GM21381 (cell line): ENCODE data around the gene USE1.

ENCODE experiments used
- ATAC-seq: cut with Tn5 transposase; IDR thresholded peaks from one replicate; pipeline ENCODE4 v1.9.1; 2021; ENCODE audit warnings: mild to moderate bottlenecking, moderate library complexity; ENCODE audit not compliant: unreplicated experiment

Gene USE1

DNA sequence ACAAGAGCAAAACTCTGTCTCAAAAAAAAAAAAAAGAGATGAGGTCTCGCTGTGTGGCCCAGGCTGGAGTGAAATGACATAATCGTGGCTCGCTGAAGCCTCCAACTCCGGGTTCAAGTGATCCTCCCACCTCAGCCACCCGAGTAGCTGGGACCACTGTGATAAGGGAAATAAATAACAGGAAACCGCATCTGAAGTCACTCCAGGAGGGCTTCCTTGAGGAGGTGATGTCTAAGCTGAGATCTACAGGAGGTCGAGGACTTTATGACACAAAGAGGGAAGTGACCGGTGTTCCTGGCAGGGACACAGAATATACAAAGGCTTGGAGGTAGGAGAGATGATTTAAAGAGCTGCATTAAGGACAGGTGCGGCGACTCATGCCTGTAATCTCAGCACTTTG is 39.5 kb downstream of the USE1 start:
- no peak for ATAC-seq

DNA sequence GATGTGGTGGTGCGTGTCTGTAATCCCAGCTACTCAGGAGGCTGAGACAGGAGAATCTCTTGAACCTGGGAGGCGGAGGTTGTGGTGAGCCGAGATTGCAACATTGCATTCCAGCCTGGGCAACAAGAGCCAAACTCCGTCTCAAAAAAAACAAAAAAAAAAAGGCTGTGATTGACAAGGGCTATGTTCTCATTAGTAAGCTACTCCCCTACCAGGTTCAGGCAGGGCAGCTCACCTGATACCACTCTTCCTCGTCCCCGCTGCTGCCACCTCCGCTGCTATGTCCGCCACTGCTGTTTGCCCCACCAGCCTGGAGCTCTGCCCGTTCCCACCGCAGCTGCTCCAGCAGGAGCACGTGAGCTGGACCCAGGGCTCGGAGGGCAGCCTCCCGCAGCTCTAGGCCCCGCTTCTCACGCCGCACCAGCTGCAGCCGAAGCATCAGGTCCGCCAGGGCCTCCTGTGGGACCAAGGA is 40.0 kb downstream of the USE1 start:
- no peak for ATAC-seq

DNA sequence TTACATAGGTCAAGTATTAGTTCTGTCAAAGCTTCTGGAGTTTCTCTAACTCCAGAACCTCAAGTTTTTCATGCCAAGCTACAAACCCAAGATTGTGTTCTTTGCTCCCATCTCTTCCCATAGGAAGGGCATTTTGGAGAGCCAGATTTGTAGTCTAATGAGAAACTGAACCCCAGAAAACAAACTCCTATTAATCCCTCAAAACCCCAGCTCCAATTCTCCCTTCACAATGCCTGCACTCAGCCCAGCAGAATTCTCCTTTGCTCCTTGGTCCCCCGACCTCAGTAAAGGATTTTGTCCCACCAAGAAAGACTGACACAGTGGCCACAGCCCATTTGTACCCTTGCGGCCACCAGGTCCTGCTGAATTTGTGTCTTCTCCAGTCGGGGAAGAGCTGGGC is 41.0 kb downstream of the USE1 start:
- ATAC-seq = no peak

DNA sequence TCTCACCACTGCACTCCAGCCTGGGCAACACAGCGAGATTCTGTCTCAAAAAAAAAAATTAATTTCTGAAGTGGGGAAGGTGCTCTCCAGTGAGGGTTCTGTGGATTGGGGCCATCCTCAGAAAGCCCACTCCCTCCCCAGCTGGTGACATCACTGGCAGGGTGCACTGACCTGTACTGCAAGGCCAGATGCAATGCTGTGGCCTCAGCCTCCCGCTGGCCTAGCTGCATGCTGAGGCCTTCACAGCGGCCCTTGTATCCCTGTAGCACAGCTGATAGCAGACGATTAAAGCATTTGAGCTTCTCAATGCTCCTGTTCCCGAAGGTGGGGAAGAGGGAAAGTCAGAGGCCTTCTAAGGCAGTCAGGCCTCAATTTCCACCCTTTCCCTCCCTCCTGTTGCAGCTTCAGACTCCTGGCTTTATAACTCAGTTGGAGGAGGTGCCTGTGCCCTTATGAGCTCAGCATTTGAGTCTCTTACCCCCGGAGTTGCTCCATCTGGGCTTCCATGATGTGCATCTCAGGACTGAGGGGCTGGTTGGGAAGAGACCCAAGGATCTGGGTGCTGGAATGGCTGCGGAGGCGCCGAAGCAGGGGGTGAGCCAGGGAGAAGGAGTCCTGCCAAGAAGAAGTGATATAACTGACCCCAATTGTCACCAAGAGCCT is 44.1 kb downstream of the USE1 start:
- no peak for ATAC-seq

DNA sequence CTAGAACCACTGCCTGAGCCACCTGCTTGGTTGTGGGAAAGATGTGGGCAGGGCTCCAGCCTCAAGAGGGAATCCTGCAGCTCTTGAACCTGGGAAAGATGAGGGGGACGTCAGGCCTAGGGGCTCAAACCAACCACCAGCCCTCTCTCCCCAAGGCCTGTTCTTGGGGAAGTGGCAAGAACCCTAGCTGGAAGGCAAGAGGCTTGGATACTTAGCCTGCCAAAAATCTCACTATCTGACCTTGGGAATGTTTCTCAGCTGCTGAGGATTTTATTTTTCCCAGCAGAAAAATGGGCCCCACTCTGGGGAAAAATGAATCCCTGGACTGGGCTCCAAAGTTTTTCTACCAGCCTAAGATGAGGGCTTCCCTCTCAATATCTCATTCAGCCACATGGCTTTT is 44.8 kb downstream of the USE1 start:
- ATAC-seq = no peak

DNA sequence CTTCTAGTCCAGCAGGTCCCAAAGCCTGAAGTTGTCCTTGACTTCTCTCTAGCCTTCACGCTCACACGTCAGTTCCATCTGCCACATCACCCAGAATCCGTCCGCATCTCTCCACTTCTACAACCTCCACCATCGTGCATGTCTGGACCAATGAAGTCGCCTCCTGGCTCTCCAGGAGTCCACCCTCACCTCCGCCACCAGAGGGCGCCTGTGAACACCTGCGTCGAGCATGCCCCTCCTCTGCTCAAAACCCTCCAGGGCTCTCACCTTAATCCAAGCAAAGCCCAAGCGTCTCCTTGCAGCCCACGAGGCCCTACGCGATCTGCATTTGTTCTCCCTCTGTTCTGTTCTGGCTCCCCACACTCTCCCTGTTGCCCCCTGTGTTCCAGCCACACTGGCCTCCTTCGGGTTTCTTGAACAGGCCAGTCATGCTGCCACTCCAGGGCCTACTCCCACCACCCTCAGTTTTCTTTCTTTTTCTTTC is 45.7 kb downstream of the USE1 start:
- peak; percentile 78 for ATAC-seq

DNA sequence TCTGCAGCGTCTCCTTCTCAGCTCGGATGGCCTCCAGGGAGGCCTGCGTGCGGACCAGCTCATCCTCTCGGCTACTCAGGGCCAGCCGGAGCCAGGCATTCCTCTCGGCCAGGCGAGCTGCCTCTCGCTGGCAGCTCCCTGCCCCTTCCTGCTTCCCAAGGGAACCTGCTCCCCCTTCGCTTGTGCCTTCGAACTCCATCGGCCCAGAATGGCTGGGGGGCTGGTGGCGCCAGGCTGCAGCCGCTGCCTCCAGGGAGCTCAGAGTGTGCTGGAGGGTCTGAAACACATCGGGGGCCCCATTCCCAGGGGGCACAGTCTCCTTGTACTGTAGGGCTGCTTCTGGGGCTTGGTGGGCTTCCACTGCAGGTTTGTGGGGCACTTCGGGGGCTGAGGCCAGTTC is 47.4 kb downstream of the USE1 start:
- no peak for ATAC-seq

DNA sequence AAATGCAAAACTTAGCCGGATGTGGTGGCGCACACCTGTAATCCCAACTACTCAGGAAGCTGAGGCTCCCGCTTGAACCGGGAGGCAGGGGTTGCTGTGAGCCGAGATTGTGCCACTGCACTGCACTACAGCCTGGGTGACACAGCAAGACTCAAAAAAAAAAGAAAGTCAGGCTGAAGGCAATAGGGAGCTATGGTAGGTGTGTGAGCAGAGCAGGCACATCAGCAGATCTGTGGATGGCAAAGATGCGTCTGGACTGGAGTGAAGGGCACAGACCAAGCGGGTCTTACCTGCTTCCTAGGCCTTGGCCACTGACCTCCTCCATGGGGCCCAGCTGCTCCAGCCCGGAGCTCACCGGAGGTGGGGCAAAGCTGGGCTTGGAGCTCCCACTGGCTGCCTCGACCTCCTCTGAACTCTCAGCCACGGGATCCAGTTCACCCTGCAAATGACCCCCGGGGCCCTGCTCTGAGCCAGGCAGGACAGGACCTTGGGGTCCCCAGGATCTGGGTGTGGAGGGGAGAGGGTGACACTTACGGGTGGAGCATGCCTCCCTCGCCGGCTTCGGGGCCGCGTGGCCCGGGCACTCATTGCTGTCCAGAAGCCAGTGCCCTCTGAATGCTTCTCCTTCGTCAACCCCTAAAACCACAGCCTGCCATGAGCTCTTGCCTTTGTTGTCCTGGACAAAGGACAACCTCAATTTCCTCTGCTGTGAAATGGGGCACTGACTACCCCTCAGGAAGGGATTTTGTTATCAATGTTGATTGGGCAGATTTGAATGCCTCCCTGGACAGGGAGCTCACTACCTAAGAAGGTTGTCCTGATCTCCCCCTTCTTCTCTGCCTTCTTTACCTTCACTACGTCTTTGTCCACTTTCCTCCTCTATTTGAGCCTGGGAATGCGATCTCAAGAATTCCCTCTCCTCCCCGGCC is 48.8 kb downstream of the USE1 start:
- no peak for ATAC-seq

DNA sequence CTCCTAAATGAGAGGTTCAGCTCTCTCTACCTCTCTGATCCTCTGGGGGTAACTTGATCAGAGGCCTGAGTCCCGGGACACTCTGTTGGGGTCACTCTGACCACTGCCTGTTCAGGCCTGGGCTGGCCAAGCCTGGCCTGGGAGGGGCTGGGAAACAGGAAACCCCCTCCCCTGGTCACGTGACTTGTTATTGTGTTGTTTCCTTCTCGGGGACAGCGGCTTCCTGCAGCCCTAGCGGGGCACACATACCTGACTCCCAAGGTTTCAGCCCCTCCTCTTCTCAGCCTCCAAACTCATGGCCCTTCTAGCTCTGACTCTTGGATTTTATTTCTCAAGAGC is 49.5 kb downstream of the USE1 start, which contains the start of gene USHBP1:
USHBP1 (minus strand) TSS at position 105 of the 339 bp plus-strand sequence. CDS start 446 bp downstream, outside the sequence.
- ATAC-seq = no peak

DNA sequence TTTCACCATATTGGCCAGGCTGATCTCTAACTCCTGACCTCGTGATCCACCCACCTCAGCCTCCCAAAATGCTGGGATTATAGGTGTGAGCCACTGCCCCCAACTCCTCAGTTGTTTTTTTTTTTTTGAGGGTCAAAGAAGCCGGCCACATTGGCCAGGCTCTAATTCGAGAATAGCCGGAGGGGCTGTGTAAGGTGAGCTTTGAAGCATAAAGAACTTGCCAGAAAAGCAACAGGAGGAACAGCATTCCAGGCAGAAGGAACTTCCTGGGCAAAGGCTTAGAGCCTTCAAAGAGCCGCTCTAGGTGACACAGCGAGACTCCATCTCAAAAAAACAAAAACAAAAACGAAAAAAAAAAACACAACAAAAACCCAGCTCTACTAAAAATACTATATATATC is 50.9 kb downstream of the USE1 start:
- ATAC-seq = no peak

DNA sequence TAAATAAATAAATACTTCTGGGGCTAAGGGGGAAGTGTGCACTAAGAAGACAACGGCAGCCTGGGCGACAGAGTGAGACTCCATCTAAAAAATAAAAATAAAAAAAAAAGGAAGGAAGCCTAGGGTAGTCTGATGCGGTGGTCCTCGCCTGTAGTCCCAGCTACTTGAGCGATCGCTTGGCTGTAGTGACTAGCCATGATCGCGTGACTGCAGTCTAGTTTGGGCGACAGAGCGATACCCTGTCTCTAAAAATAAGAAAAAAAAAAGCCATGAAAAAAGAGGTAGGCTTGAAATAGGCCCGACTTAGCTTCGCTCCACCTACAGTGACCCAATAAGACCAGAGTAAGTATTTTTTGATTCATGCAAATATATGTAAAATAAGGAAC is 51.4 kb downstream of the USE1 start:
- peak; percentile 9 for ATAC-seq

DNA sequence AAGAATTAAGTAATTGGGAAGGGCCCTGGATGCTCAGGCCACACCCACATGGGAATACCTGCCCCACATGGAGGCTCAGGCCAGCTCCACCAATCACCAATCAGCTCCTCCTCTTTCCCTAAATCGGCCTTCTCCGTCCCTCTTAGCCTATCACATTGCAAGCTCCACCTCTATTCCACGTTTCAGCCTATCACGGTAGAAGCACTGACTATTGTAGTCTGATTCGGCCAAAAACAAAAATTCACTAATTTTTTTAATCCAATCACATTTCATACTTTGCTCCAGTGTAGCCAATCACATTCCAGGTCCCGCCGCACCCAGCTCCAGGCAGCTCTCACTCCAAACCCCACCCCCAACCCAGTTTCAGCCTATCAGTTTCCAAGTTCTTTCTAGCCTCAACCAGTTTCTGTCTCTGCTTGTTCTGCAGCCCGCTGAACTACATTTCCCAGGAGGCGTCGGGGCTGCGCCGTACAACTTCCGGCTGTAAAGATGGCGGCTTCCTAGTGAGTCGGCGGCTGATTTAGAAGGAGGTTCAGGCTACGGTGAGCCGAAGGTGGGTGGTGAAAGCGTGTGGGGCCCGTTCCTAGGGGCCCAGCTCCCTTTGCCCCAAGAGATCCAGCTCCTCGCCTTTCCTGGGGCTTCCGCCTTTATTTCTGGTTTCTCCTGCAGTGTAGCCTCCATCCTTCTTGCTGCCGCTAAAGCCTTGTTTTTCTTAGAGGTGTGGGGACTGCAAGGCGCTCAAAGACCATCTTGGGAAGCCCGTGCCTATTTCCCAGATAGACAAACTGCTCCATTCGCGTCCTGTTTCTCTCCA is 52.0 kb downstream of the USE1 start, which contains the start of gene BABAM1:
BABAM1 (plus strand) TSS at position 469 of the 814 bp plus-strand sequence. CDS start 1,364 bp downstream, outside the sequence.
- peak; percentile 89 for ATAC-seq

DNA sequence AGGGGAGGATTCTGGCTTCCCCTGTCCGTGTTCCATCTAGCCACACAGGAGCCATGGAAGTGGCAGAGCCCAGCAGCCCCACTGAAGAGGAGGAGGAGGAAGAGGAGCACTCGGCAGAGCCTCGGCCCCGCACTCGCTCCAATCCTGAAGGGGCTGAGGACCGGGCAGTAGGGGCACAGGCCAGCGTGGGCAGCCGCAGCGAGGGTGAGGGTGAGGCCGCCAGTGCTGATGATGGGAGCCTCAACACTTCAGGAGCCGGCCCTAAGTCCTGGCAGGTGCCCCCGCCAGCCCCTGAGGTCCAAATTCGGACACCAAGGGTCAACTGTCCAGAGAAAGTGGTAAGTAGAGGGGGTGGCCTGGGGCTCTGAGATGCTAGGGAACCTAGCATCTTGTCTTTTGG is 53.6 kb downstream of the USE1 start:
- no peak for ATAC-seq
